HFF-Myc (cell line): ENCODE measurements around the gene TMC1.

Source experiments
- DNase-seq: peaks from one replicate; pipeline ENCODE4 v3.0.0-alpha.2; 2011; ENCODE audit warnings: low read depth; ENCODE audit errors: extremely low read depth
- H3K4me3 ChIP-seq: replicated peaks from 2 replicates; pipeline ENCODE4 v1.5.1; 2011; ENCODE audit warnings: low read depth, mild to moderate bottlenecking, control low read depth, low read length
- TF ChIP-seq, protein P1 (sequence below): IDR thresholded peaks from 2 replicates; pipeline ENCODE4 v1.5.1; 2012; ENCODE audit warnings: mild to moderate bottlenecking, low read depth, low read length, control low read depth; ENCODE audit errors: missing control alignments

The TMC1 gene

GRCh38 chr9:72614067-72614466 is 92.7 kb downstream of the TMC1 start:
- TF ChIP-seq, protein P1, sequence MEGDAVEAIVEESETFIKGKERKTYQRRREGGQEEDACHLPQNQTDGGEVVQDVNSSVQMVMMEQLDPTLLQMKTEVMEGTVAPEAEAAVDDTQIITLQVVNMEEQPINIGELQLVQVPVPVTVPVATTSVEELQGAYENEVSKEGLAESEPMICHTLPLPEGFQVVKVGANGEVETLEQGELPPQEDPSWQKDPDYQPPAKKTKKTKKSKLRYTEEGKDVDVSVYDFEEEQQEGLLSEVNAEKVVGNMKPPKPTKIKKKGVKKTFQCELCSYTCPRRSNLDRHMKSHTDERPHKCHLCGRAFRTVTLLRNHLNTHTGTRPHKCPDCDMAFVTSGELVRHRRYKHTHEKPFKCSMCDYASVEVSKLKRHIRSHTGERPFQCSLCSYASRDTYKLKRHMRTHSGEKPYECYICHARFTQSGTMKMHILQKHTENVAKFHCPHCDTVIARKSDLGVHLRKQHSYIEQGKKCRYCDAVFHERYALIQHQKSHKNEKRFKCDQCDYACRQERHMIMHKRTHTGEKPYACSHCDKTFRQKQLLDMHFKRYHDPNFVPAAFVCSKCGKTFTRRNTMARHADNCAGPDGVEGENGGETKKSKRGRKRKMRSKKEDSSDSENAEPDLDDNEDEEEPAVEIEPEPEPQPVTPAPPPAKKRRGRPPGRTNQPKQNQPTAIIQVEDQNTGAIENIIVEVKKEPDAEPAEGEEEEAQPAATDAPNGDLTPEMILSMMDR, result no peak
- no peak for DNase-seq
- no peak overlapping the region for H3K4me3 ChIP-seq

- TF ChIP-seq, protein P1, result no peak
- no peak for DNase-seq
- H3K4me3 ChIP-seq, result no peak overlapping the region
Measured at GRCh38 chr9:72615931-72616330, 94.5 kb downstream of the TMC1 start.

GRCh38 chr9:72618811-72619210 is 97.4 kb downstream of the TMC1 start:
- no peak overlapping the region for H3K4me3 ChIP-seq
- TF ChIP-seq, protein P1, result no peak

DNA sequence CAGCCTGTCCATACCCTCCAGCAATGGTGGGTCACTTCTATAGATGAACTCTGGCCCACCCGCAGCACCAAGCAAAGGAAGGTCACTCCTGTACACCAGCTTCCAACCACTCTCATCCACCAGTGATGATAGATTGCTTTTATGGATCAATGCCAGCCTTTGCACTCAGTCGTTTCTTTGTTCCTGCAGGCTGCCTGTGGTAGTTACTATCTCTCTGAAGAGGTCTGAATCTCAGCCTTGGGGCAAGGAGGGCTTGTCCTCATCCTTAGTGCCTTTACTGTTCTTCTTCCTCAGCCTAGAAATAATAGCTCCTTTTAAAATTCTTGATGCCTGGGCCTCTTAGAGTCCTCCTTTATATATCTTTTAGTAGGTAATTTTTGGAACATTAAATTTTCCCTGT is 100.8 kb downstream of the TMC1 start:
- TF ChIP-seq, protein P1, result no peak
- DNase-seq, result no peak

More at GRCh38 chr9:72618811-72619210, 97.4 kb downstream of the TMC1 start:
- no peak for DNase-seq

GRCh38 chr9:72623156-72623555 is 101.7 kb downstream of the TMC1 start:
- DNase-seq, result no peak
- no peak overlapping the region for H3K4me3 ChIP-seq
- TF ChIP-seq, protein P1, result no peak

More for the DNA sequence above, 100.8 kb downstream of the TMC1 start:
- H3K4me3 ChIP-seq, result no peak overlapping the region

GRCh38 chr9:72627147-72627546 is 105.7 kb downstream of the TMC1 start:
- H3K4me3 ChIP-seq, result no peak overlapping the region
- DNase-seq, result no peak
- TF ChIP-seq, protein P1, result no peak

GRCh38 chr9:72627956-72628540 is 106.6 kb downstream of the TMC1 start:
- no peak overlapping the region for H3K4me3 ChIP-seq
- DNase-seq, result peak; percentile 22

More at GRCh38 chr9:72627956-72628540, 106.6 kb downstream of the TMC1 start:
- TF ChIP-seq, protein P1, result no peak
